ENCODE results near the gene FOXK2.
A peak's percentile ranks its signal among the peaks of the same experiment; 100 is the strongest.
"Not testable (repeated sequence)": the region's sequence is repeated elsewhere in the genome, so short reads cannot be mapped to it uniquely, and the experiment has no call there.

The FOXK2 gene

GRCh38 chr17:82534401-82534812, 14.9 kb downstream of the FOXK2 start:
- DNase-seq = no peak

- DNase-seq = no peak
Measured at GRCh38 chr17:82536512-82537201, 17.1 kb downstream of the FOXK2 start.

- DNase-seq = not testable (repeated sequence)
Measured at GRCh38 chr17:82537228-82537627, 17.7 kb downstream of the FOXK2 start.

GRCh38 chr17:82539076-82539475, 19.5 kb downstream of the FOXK2 start:
- DNase-seq = not testable (repeated sequence)

GRCh38 chr17:82542439-82542838, 22.9 kb downstream of the FOXK2 start:
- DNase-seq = no peak

GRCh38 chr17:82544431-82545070, 25.0 kb downstream of the FOXK2 start:
- DNase-seq = peak in 4 of 14 donors; percentile 15 to 35 (median 26)

- no peak for DNase-seq
Measured at GRCh38 chr17:82545071-82545462, 25.5 kb downstream of the FOXK2 start.

GRCh38 chr17:82547981-82548380, 28.4 kb downstream of the FOXK2 start:
- DNase-seq = no peak

GRCh38 chr17:82548681-82549303, 29.3 kb downstream of the FOXK2 start:
- peak in 6 of 14 donors; percentile 8 to 37 (median 29) for DNase-seq

GRCh38 chr17:82551779-82552457, 32.4 kb downstream of the FOXK2 start:
- DNase-seq = peak in 6 of 14 donors; percentile 16 to 34 (median 25)

GRCh38 chr17:82552580-82552979, 33.0 kb downstream of the FOXK2 start:
- DNase-seq = no peak

- peak in 2 of 14 donors; percentile 22 to 23 for DNase-seq
Measured at GRCh38 chr17:82553210-82553930, 33.8 kb downstream of the FOXK2 start.

- DNase-seq = not testable (repeated sequence)
Measured at GRCh38 chr17:82557510-82557909, 38.0 kb downstream of the FOXK2 start.

- no peak for DNase-seq
Measured at GRCh38 chr17:82559566-82560251, 40.2 kb downstream of the FOXK2 start.

- no peak for DNase-seq
Measured at GRCh38 chr17:82560252-82560642, 40.7 kb downstream of the FOXK2 start.

- no peak for DNase-seq
Measured at GRCh38 chr17:82560802-82561428, 41.4 kb downstream of the FOXK2 start.

- DNase-seq = peak in 4 of 14 donors; percentile 22 to 39 (median 28)
Measured at GRCh38 chr17:82561429-82562035, 42.0 kb downstream of the FOXK2 start.

- not testable (repeated sequence) for DNase-seq
Measured at GRCh38 chr17:82562718-82563220, 43.2 kb downstream of the FOXK2 start.

GRCh38 chr17:82563318-82563717, 43.8 kb downstream of the FOXK2 start:
- DNase-seq = no peak

- DNase-seq = not testable (repeated sequence)
Measured at GRCh38 chr17:82563745-82564144, 44.2 kb downstream of the FOXK2 start.

All from C1 segment of cervical spinal cord (tissue), 14 donors.